ENCODE measurements around the gene SMCR8. TPM values are rescaled to one million over a fixed set of nuclear protein-coding genes. Genes with fewer than 3 reads are reported as not detected.

Gene SMCR8
- total RNA-seq, 1 donor from 2014 or later, result 20.3 TPM

DNA sequence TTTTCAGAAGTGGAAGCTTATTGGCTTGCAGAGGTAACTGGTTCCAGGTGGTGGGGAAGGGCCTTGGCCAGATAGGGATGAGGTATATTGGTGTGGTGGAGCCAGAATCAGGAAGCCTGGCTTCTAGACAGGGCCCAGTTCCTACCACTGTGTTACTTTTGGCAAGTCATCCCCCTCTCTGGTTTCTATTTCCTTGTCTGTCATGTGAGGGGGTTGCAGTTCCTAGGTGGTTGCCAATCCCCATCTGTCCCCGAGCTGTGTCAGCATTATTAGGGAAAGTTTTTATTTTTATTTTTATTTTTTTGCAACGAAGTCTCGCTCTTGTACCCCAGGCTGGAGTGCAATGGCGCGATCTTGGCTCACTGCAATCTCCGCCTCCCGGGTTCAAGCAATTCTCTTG lies 3.0 kb downstream of the SMCR8 start:
- H3K36me3 Mint-ChIP-seq (ENCODE audit: low read depth, unreplicated experiment), result peaks cover 18% of the 10 kb centered on the region
- TF ChIP-seq, protein P1, sequence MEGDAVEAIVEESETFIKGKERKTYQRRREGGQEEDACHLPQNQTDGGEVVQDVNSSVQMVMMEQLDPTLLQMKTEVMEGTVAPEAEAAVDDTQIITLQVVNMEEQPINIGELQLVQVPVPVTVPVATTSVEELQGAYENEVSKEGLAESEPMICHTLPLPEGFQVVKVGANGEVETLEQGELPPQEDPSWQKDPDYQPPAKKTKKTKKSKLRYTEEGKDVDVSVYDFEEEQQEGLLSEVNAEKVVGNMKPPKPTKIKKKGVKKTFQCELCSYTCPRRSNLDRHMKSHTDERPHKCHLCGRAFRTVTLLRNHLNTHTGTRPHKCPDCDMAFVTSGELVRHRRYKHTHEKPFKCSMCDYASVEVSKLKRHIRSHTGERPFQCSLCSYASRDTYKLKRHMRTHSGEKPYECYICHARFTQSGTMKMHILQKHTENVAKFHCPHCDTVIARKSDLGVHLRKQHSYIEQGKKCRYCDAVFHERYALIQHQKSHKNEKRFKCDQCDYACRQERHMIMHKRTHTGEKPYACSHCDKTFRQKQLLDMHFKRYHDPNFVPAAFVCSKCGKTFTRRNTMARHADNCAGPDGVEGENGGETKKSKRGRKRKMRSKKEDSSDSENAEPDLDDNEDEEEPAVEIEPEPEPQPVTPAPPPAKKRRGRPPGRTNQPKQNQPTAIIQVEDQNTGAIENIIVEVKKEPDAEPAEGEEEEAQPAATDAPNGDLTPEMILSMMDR (IDR thresholded peaks at IDR 0.05; ENCODE audit: insufficient read depth, low read depth, low read length), result no peak
- TF ChIP-seq EZH2 (IDR thresholded peaks at IDR 0.05; ENCODE audit: insufficient read depth, low read length), result no peak
- Histone ChIP-seq H3K27ac (ENCODE audit: low read depth, low read length) (no peak overlapping the region), H4K20me1 (ENCODE audit: insufficient read depth, low read length) (peaks cover 77% of the 10 kb centered on the region), H3K9ac (ENCODE audit: low read length) (peak overlapping the region; percentile 11), H3K4me2 (ENCODE audit: low read length) (peak overlapping the region; percentile 51), H3K9me3 (ENCODE audit: insufficient read depth, low read depth, low read length) (no peaks in the 10 kb centered on the region), H3K4me1 (ENCODE audit: insufficient read depth, low read length) (peaks cover 37% of the 10 kb centered on the region), H3K36me3 (ENCODE audit: insufficient read depth, low read length) (peaks cover 8% of the 10 kb centered on the region), H3K79me2 (ENCODE audit: insufficient read depth, low read length) (peaks cover 83% of the 10 kb centered on the region), H2AFZ (ENCODE audit: low read depth, low read length) (no peak overlapping the region), H3K4me3 (ENCODE audit: insufficient read depth, low read depth, low read length) (no peak overlapping the region), H3K27me3 (ENCODE audit: insufficient read depth, low read length) (no peaks in the 10 kb centered on the region)
- no peak overlapping the region for H3K27ac Mint-ChIP-seq (ENCODE audit: unreplicated experiment)
- H3K9me3 Mint-ChIP-seq (ENCODE audit: unreplicated experiment), result no peaks in the 10 kb centered on the region
- H3K4me1 Mint-ChIP-seq (ENCODE audit: low read depth, unreplicated experiment), result peaks cover 38% of the 10 kb centered on the region
- peak overlapping the region; percentile 46 for H3K4me3 Mint-ChIP-seq (ENCODE audit: unreplicated experiment)
- DNase-seq (ENCODE audit: low read depth) (no peak), FAIRE-seq (no peak)
- no peaks in the 10 kb centered on the region for H3K27me3 Mint-ChIP-seq (ENCODE audit: low read depth, unreplicated experiment)

DNA sequence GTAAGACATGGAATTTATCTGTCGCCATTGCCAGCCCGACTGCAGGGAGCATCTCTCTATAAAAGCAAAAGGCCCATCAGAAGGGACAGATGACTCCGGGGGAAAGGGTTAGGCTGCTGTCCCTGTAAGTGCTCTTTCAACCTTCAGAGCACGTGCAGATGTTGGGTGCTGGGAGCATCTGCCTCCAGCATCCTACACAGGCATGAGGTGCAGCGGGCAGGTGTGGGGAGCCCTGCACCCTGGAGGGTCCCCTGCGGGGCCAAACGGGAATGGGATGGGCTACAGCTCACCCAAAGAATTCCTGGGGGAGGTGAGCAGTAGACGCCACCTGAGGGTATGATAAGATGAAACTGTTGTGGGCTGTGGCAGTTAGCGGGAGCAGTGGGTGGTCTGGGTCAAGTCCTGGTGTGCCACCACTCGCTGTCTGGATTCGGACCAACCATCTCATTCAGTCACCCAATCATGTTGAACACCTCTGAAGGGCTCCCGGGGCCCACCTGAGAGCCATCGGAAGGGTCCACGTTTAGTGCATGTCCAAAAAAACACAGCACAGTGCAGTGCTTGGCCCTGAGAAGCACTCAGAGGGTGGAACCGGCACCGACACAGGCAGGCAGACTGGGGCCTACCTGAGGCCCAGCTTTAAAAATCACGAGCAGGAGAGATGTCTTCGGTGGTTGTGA lies 3.8 kb downstream of the SMCR8 start:
- Histone ChIP-seq H3K79me2 (ENCODE audit: insufficient read depth, low read length) (peaks cover 81% of the 10 kb centered on the region), H3K9ac (ENCODE audit: low read length) (peak overlapping the region; percentile 36), H3K4me2 (ENCODE audit: low read length) (peak overlapping the region; percentile 51)

More for the DNA sequence above, 3.8 kb downstream of the SMCR8 start:
- DNase-seq (ENCODE audit: low read depth) (no peak), FAIRE-seq (no peak)
- TF ChIP-seq, protein P1 (IDR thresholded peaks at IDR 0.05; ENCODE audit: insufficient read depth, low read depth, low read length), result no peak
- no peak for TF ChIP-seq EZH2 (IDR thresholded peaks at IDR 0.05; ENCODE audit: insufficient read depth, low read length)
- H3K9me3 Mint-ChIP-seq (ENCODE audit: unreplicated experiment), result no peaks in the 10 kb centered on the region
- no peaks in the 10 kb centered on the region for H3K27me3 Mint-ChIP-seq (ENCODE audit: low read depth, unreplicated experiment)
- H3K27ac Mint-ChIP-seq (ENCODE audit: unreplicated experiment), result no peak overlapping the region
- Histone ChIP-seq H3K36me3 (ENCODE audit: insufficient read depth, low read length) (peaks cover 8% of the 10 kb centered on the region), H2AFZ (ENCODE audit: low read depth, low read length) (no peak overlapping the region), H3K4me3 (ENCODE audit: insufficient read depth, low read depth, low read length) (no peak overlapping the region), H3K27ac (ENCODE audit: low read depth, low read length) (no peak overlapping the region), H3K4me1 (ENCODE audit: insufficient read depth, low read length) (peaks cover 29% of the 10 kb centered on the region), H3K27me3 (ENCODE audit: insufficient read depth, low read length) (no peaks in the 10 kb centered on the region), H4K20me1 (ENCODE audit: insufficient read depth, low read length) (peaks cover 72% of the 10 kb centered on the region), H3K9me3 (ENCODE audit: insufficient read depth, low read depth, low read length) (no peaks in the 10 kb centered on the region)
- H3K4me3 Mint-ChIP-seq (ENCODE audit: unreplicated experiment), result peak overlapping the region; percentile 74
- peaks cover 21% of the 10 kb centered on the region for H3K36me3 Mint-ChIP-seq (ENCODE audit: low read depth, unreplicated experiment)
- H3K4me1 Mint-ChIP-seq (ENCODE audit: low read depth, unreplicated experiment), result peaks cover 35% of the 10 kb centered on the region
